K562 (cell line): ENCODE data around the gene SLC25A20. TPM values are rescaled to one million over a fixed set of nuclear protein-coding genes. Genes with fewer than 3 reads are reported as not detected.
A peak's percentile ranks its signal among the peaks of the same experiment; 100 is the strongest.
"Not testable (repeated sequence)": the region's sequence is repeated elsewhere in the genome, so short reads cannot be mapped to it uniquely, and the experiment has no call there.

Source experiments
- ATAC-seq: fragments of 200-7000 bp; cut with Tn5 transposase; 3 replicates; pipeline ENCODE4 v1.9.1; 2020; ENCODE audit warnings: moderate library complexity
- BruUV-seq: library from RNA; stranded (reverse); fragments of 400-500 nt; replicated peaks from 2 replicates; lab custom pipeline; 2021; lab: Mats Ljungman, UMichigan
- CTCF ChIA-PET: fragments of 300-600 bp; formaldehyde crosslinking; extraction: SDS; loops from one replicate; lab custom pipeline; 2021; ENCODE audit warnings: low intra/inter-chr PET ratio; lab: Yijun Ruan, JAX
- POLR2A ChIA-PET: fragments of 300-600, 350-650 bp; sonication (Branson Sonifier 250); formaldehyde crosslinking; extraction: SDS; loops from one replicate; lab custom pipeline; 2021; ENCODE audit warnings: antibody characterized with exemption, inconsistent platforms; lab: Yijun Ruan, JAX
- DNase-seq, 4 experiments: peaks; one replicate each; pipeline versions ENCODE4 v3.0.0 to v3.0.0-alpha.2; 2011 to 2018; ENCODE audit warnings: low spot score in 3 of 4, mixed read lengths in 3 of 4; ENCODE audit errors: extremely low read depth in 1 of 4
- FAIRE-seq: peaks from 2 replicates; lab custom pipeline; 2011; peaks lifted over from hg19 to GRCh38; lab: Jason Lieb, UNC
- H2AFZ ChIP-seq: 2 replicates; pipeline ENCODE4 v1.6.0; 2011; ENCODE audit warnings: low read depth, low read length, control low read depth, inconsistent platforms
- H3K27ac ChIP-seq: fragments of 200-600 bp; 3 replicates; pipeline ENCODE4 v1.8.0; 2011; ENCODE audit warnings: low read depth, mild to moderate bottlenecking, control low read depth, inconsistent platforms, low read length, moderate library complexity, mixed read lengths; ENCODE audit errors: extremely low read depth
- H3K27me3 ChIP-seq, 2 experiments: fragments of 300-600 bp in 1 of 2; 2 replicates in 1 of 2; 3 replicates in 1 of 2; pipeline versions ENCODE4 v1.6.0 to v1.8.0; 2011; ENCODE audit warnings: inconsistent platforms in 2 of 2, low read length in 2 of 2, mild to moderate bottlenecking in 1 of 2, mixed read lengths in 1 of 2, moderate library complexity in 1 of 2; ENCODE audit not compliant: control insufficient read depth in 2 of 2, insufficient read depth in 2 of 2
- H3K36me3 ChIP-seq: fragments of 300-600 bp; 3 replicates; pipeline ENCODE4 v1.8.0; 2011; ENCODE audit warnings: mild to moderate bottlenecking, low read length, inconsistent platforms; ENCODE audit not compliant: control insufficient read depth, insufficient read depth
- H3K4me1 ChIP-seq, 2 experiments: fragments of 200-600 bp in 1 of 2; replicated peaks in 1 of 2; 2 replicates in 1 of 2; 3 replicates in 1 of 2; pipeline versions ENCODE4 v1.5.1 to v1.8.0; 2011; ENCODE audit warnings: inconsistent platforms in 2 of 2, low read length in 2 of 2, mild to moderate bottlenecking in 1 of 2, mixed read lengths in 1 of 2, moderate library complexity in 1 of 2; ENCODE audit not compliant: control insufficient read depth in 2 of 2, insufficient read depth in 2 of 2
- H3K4me2 ChIP-seq: 2 replicates; pipeline ENCODE4 v1.6.1; 2011; ENCODE audit warnings: low read length, control low read depth, inconsistent platforms, mixed read lengths; ENCODE audit not compliant: insufficient read depth
- H3K4me3 ChIP-seq: fragments of 200-600 bp; sonication (generic), shearing (Covaris generic); 2 replicates; pipeline ENCODE4 v1.5.1; 2016; ENCODE audit warnings: control low read depth, inconsistent platforms
- H3K79me2 ChIP-seq: fragments of 200-600 bp; 3 replicates; pipeline ENCODE4 v1.8.0; 2011; ENCODE audit warnings: low read length, inconsistent platforms; ENCODE audit not compliant: control insufficient read depth, insufficient read depth
- H3K9ac ChIP-seq, 2 experiments: 2 replicates each; pipeline versions ENCODE4 v1.6.0 to v1.6.1; 2011; ENCODE audit warnings: low read depth in 2 of 2, low read length in 2 of 2, control low read depth in 1 of 2, inconsistent platforms in 1 of 2, mild to moderate bottlenecking in 1 of 2, mixed read lengths in 1 of 2; ENCODE audit not compliant: insufficient read depth in 1 of 2
- H3K9me1 ChIP-seq: one replicate; pipeline ENCODE4 v1.6.0; 2011; ENCODE audit warnings: inconsistent platforms, mild to moderate bottlenecking, low read length, moderate library complexity; ENCODE audit not compliant: control insufficient read depth, insufficient read depth
- H3K9me3 ChIP-seq: replicated peaks from 2 replicates; pipeline ENCODE4 v1.5.1; 2011; ENCODE audit warnings: low read depth, low read length, inconsistent platforms; ENCODE audit not compliant: control insufficient read depth, insufficient read depth
- H4K20me1 ChIP-seq: replicated peaks from 2 replicates; pipeline ENCODE4 v1.6.1; 2011; ENCODE audit warnings: low read length, inconsistent platforms, mixed read lengths; ENCODE audit not compliant: control insufficient read depth, insufficient read depth
- HOXB6 ChIP-seq: fragments of 250-450 bp; sonication (Bioruptor Pico); IDR thresholded peaks from 2 replicates; pipeline ENCODE4 v1.5.1; 2022; ENCODE audit warnings: mild to moderate bottlenecking, borderline replicate concordance
- MTF1 ChIP-seq: fragments of 250-450 bp; sonication (Bioruptor Pico); IDR thresholded peaks from 2 replicates; pipeline ENCODE4 v1.9.0; 2021; ENCODE audit warnings: moderate library complexity, mild to moderate bottlenecking, inconsistent platforms, borderline replicate concordance
- NFIX ChIP-seq: fragments of 250-450 bp; sonication (Bioruptor Pico); IDR thresholded peaks from 2 replicates; pipeline ENCODE4 v1.4.0; 2020; ENCODE audit warnings: low read depth, mild to moderate bottlenecking, moderate library complexity
- SLC30A9 ChIP-seq: fragments of 250-450 bp; sonication (Bioruptor Pico); IDR thresholded peaks from 2 replicates; pipeline ENCODE4 v1.8.0; 2022; ENCODE audit warnings: mild to moderate bottlenecking, moderate library complexity
- SMARCE1 ChIP-seq: fragments of 450-650 bp; IDR thresholded peaks from 2 replicates; pipeline ENCODE4 v1.7.1; 2016; ENCODE audit warnings: mild to moderate bottlenecking
- ZNF408 ChIP-seq: fragments of 250-450 bp; sonication (Bioruptor Pico); IDR thresholded peaks from 2 replicates; pipeline ENCODE4 v1.4.0; 2020; ENCODE audit warnings: low read depth, mild to moderate bottlenecking, moderate library complexity
- WGBS: fragments of 100-300 bp; shearing (Covaris generic); methylation state at CpG from one replicate; pipeline ENCODE4 v1.1.6; 2016; ENCODE audit warnings: low coverage, mixed read lengths; ENCODE audit not compliant: insufficient coverage; ENCODE audit errors: missing lambda C conversion rate; 5-methylcytosine and 5-hydroxymethylcytosine counted together
- in situ Hi-C: fragments of 300-500 bp; cut with MboI; formaldehyde crosslinking; loops from 4 replicates; pipeline ENCODE4 v1.15.0; 2018; ENCODE audit warnings: inconsistent platforms, mixed read lengths
- intact Hi-C: fragments of 100-400 bp; cut with micrococcal nuclease; formaldehyde crosslinking; loops from 2 replicates; pipeline ENCODE4 v1.14.2; 2022
- polyA plus RNA-seq, 8 experiments: library from polyadenylated mRNA; depleted of rRNA in 4 of 8; stranded (reverse) in 5 of 8; unstranded in 3 of 8; fragments of >200 nt; fragmentation: Nextera tagmentation in 2 of 8; fragmentation: Illumina TruSeq in 1 of 8; extraction: Ambion mirVana in 2 of 8; extraction: Trizol in 1 of 8; gene quantifications; 2 replicates each; pipeline versions ENCODE4 v1.2.1 to v1.2.3, GENCODE V29; 2011 to 2014; ENCODE audit warnings: inconsistent platforms in 1 of 8, missing spikeins in 1 of 8
- total RNA-seq, 7 experiments: library from RNA; depleted of rRNA in 6 of 7; stranded (reverse); fragments of >200 nt in 6 of 7; fragmentation: Illumina TruSeq in 2 of 7; extraction: Trizol in 2 of 7; gene quantifications; 2 replicates each; pipeline versions ENCODE4 v1.2.1 to v1.2.3, GENCODE V29; 2011 to 2021; ENCODE audit warnings: low replicate concordance in 1 of 7
- TF ChIP-seq, protein P1 (sequence below), 3 experiments: fragments of 200-800 bp in 1 of 3; fragments of 250-450 bp in 1 of 3; fragments of 450-650 bp in 1 of 3; sonication (Bioruptor Pico) in 1 of 3; sonication (Bioruptor generic) in 1 of 3; formaldehyde crosslinking in 1 of 3; IDR thresholded peaks; 2 replicates each; pipeline versions ENCODE4 v1.6.1 to v1.8.0; 2016 to 2022; ENCODE audit warnings: mild to moderate bottlenecking in 2 of 3, missing genetic modification characterization in 2 of 3, missing compliant biosample characterization in 1 of 3, moderate library complexity in 1 of 3
- TF ChIP-seq, protein P2 (sequence below): fragments of 250-450 bp; sonication (Bioruptor Pico); IDR thresholded peaks from 2 replicates; pipeline ENCODE4 v1.8.0; 2022; ENCODE audit warnings: moderate library complexity, mild to moderate bottlenecking, inconsistent platforms
- TF ChIP-seq, protein P3 (sequence below): fragments of 250-450 bp; sonication (Bioruptor Pico); IDR thresholded peaks from 2 replicates; pipeline ENCODE4 v1.8.0; 2022; ENCODE audit warnings: inconsistent platforms, mild to moderate bottlenecking, moderate library complexity, borderline replicate concordance

SLC25A20 gene
- total and polyA plus RNA-seq, 9 of the 15 experiments (the other 6 are each of a cell fraction or from before 2014, with no cell fraction given): 14.3 to 48.1 (median 21.6) TPM

DNA sequence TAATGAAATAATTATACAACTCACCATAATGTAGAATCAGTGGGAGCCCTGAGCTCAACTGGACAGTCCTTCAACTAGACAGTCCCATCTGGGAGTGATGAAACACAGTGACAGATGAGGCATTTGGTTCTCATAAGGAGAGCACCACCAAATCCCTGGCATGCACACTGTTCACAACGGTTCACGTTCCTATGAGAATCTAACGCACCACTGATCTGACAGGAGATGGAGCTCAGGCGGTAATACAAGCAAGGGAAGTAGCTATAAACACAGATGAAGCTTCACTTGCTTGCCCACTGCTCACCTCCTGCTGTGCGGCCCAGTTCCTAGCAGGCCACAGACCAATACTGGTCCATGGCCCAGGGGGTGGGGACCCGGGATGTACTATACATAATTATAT lies 68.0 kb downstream of the SLC25A20 start (continued):
- no peak for TF ChIP-seq SMARCE1

DNA sequence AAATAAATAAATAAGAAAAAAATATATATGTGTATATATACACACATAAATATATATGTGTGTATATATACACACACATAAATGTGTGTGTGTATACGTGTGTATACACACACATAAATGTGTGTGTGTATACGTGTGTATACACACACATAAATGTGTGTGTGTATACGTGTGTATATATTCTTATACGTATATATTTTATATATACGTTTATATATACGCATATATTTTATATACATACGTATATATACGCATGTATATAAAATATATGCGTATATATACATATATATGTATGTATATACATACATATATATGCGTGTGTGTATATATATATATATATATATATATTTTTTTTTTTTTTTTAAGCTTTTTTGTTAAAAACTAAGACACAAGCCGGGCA lies 69.2 kb downstream of the SLC25A20 start:
- H3K79me2 ChIP-seq: peaks cover 41% of the 10 kb centered on the region
- WGBS: 85% methylated on average over 11 of the region's 11 CpGs
- POLR2A ChIA-PET: interaction anchor here (0.6 to 1.9 kb wide), 3 partner anchors 18 to 194 kb away, joined by 3 to 6 read pairs (median 3); partner anchors contain the start of gene PRKAR2A

More for the DNA sequence above, 69.2 kb downstream of the SLC25A20 start:
- ATAC-seq, H4K20me1 ChIP-seq, H2AFZ ChIP-seq, H3K4me1 ChIP-seq, H3K9me3 ChIP-seq, CTCF ChIA-PET, H3K4me2 ChIP-seq, intact Hi-C loops, FAIRE-seq, H3K4me3 ChIP-seq, in situ Hi-C loops, H3K9me1 ChIP-seq, H3K27ac ChIP-seq, DNase-seq, H3K27me3 ChIP-seq, BruUV-seq, H3K9ac ChIP-seq, H3K36me3 ChIP-seq: not testable (repeated sequence)
- TF ChIP-seq ZNF408 (0 out of 2 replicates have a peak, but pooled peaks have one; percentile 80), NFIX (peak; percentile 69; the same call in 1 of the 2 replicates), MTF1 (peak; percentile 78; the same call in 1 of the 2 replicates), HOXB6 (CRISPR knock-in tag) (peak; percentile 26; the same call in 1 of the 2 replicates), SLC30A9 (CRISPR knock-in tag) (peak; percentile 58; the same call in 1 of the 2 replicates)
- TF ChIP-seq, protein P1, sequence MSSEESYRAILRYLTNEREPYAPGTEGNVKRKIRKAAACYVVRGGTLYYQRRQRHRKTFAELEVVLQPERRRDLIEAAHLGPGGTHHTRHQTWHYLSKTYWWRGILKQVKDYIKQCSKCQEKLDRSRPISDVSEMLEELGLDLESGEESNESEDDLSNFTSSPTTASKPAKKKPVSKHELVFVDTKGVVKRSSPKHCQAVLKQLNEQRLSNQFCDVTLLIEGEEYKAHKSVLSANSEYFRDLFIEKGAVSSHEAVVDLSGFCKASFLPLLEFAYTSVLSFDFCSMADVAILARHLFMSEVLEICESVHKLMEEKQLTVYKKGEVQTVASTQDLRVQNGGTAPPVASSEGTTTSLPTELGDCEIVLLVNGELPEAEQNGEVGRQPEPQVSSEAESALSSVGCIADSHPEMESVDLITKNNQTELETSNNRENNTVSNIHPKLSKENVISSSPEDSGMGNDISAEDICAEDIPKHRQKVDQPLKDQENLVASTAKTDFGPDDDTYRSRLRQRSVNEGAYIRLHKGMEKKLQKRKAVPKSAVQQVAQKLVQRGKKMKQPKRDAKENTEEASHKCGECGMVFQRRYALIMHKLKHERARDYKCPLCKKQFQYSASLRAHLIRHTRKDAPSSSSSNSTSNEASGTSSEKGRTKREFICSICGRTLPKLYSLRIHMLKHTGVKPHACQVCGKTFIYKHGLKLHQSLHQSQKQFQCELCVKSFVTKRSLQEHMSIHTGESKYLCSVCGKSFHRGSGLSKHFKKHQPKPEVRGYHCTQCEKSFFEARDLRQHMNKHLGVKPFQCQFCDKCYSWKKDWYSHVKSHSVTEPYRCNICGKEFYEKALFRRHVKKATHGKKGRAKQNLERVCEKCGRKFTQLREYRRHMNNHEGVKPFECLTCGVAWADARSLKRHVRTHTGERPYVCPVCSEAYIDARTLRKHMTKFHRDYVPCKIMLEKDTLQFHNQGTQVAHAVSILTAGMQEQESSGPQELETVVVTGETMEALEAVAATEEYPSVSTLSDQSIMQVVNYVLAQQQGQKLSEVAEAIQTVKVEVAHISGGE (CRISPR knock-in tag; IDR thresholded peaks at IDR 0.05): peak in 1 of 3 experiments; percentile 38; a peak in 1 of 6 replicates
- TF ChIP-seq, protein P2, sequence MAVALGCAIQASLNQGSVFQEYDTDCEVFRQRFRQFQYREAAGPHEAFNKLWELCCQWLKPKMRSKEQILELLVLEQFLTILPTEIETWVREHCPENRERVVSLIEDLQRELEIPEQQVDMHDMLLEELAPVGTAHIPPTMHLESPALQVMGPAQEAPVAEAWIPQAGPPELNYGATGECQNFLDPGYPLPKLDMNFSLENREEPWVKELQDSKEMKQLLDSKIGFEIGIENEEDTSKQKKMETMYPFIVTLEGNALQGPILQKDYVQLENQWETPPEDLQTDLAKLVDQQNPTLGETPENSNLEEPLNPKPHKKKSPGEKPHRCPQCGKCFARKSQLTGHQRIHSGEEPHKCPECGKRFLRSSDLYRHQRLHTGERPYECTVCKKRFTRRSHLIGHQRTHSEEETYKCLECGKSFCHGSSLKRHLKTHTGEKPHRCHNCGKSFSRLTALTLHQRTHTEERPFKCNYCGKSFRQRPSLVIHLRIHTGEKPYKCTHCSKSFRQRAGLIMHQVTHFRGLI (CRISPR knock-in tag): peak; percentile 69; the same call in 1 of the 2 replicates
- TF ChIP-seq, protein P3, sequence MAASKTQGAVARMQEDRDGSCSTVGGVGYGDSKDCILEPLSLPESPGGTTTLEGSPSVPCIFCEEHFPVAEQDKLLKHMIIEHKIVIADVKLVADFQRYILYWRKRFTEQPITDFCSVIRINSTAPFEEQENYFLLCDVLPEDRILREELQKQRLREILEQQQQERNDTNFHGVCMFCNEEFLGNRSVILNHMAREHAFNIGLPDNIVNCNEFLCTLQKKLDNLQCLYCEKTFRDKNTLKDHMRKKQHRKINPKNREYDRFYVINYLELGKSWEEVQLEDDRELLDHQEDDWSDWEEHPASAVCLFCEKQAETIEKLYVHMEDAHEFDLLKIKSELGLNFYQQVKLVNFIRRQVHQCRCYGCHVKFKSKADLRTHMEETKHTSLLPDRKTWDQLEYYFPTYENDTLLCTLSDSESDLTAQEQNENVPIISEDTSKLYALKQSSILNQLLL (CRISPR knock-in tag): peak; percentile 85; the same call in 1 of the 2 replicates
